GM12891 (cell line): ENCODE measurements around the gene PLCZ1.

Experiments used
- POLR2A ChIP-seq: IDR thresholded peaks from 2 replicates; pipeline ENCODE4 v1.6.1; 2011; ENCODE audit warnings: low read depth, low read length, control low read depth
- POLR2AphosphoS5 ChIP-seq: IDR thresholded peaks from 2 replicates; pipeline ENCODE4 v1.6.1; 2011; ENCODE audit warnings: low read depth, low read length, control low read depth

GRCh38 chr12:18716236-18716635, 21.6 kb downstream of the PLCZ1 start:
- TF ChIP-seq POLR2AphosphoS5 (no peak), POLR2A (no peak)
